HG03097 (cell line): Measurements from ENCODE around the gene RAB15.
"Not testable (repeated sequence)": the region's sequence is repeated elsewhere in the genome, so short reads cannot be mapped to it uniquely, and the experiment has no call there.

ENCODE experiments used
- ATAC-seq: cut with Tn5 transposase; IDR thresholded peaks from one replicate; pipeline ENCODE4 v1.9.1; 2021; ENCODE audit not compliant: unreplicated experiment, low FRiP score

The RAB15 gene

DNA sequence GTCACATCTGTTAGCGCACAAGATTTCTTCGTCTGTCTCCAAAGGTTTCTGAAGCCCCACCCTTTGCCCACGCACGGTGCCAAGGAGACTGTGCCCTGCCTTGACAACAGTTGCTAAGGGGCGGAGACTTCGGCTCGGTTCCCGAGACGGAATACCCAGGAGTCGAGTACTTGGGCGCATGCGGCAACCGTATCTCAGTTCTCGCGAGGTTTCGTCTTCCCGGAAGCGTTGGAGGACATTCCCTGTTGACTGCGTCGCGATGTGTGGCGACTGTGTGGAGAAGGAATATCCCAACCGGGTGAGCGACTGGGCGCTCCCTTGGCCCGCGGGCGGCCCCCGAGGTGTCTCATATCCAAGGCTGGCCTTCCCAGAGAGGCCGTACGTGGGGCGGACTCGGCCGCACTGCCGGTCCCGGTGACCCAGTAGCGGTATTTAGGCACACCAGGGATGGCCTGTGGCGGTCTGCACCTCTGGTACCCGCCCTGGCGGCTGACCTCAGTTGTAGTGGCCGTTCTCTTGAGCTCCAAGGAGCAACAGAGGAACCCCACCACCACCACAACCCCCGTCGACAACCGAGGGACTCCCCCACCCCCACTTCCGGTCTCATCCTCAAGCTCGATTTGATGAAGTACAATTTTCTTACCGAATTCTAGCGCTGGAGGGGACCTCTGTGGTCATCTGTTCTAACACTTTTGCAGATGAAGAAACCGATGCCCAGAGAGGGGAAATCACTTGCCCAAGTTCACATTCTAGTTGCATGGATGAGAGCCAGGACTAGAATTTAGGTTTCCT is 57.7 kb downstream of the RAB15 start, which contains the start of gene CHURC1:
TSS of gene CHURC1 (plus strand) at position 219 of the 792 bp plus-strand sequence. CDS start at position 260, 41 bp downstream.
- ATAC-seq, result peak; percentile 97

- not testable (repeated sequence) for ATAC-seq
Measured at GRCh38 chr14:64913477-64913876, 58.7 kb downstream of the RAB15 start.

GRCh38 chr14:64912261-64912660 is 59.9 kb downstream of the RAB15 start:
- no peak for ATAC-seq

- ATAC-seq, result no peak
Measured at GRCh38 chr14:64910847-64911495, 61.2 kb downstream of the RAB15 start.

DNA sequence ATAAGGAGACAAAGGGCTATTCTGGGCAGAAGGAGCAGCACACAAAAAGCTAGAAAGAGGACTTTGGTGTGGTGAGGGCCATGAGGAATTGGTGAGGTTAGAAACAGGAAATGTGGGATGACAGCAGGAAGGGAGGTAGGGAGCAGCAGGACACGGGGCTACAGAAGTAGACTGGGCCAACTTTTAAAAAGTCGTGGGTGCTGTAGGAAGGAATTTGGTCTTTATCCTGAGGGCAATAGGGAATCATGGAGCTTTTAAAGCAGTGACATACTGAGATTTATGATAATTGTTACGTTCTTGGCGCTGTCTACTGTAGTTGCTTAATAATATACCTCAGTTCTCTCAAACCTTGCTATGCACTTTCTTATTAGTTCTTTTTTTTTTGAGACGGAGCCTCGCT is 66.1 kb downstream of the RAB15 start:
- ATAC-seq, result no peak

- ATAC-seq, result no peak
Measured at GRCh38 chr14:64899958-64900357, 72.2 kb downstream of the RAB15 start.
